Measurements from ENCODE around the gene CCM2L. TPM values are rescaled to one million over a fixed set of nuclear protein-coding genes. Genes with fewer than 3 reads are reported as not detected.
A peak's percentile ranks its signal among the peaks of the same experiment; 100 is the strongest.

CCM2L gene
- total RNA-seq, 1 donor from 2014 or later = 0.75 TPM

- Histone ChIP-seq H3K79me2 (ENCODE audit: low read depth) (no peaks in the 10 kb centered on the region), H4K20me1 (ENCODE audit: low read depth) (peaks cover 4% of the 10 kb centered on the region), H3K27me3 (peaks cover 45% of the 10 kb centered on the region), H3K4me3 (no peak overlapping the region), H3K9ac (no peak overlapping the region), H3K4me2 (no peak overlapping the region), H3K36me3 (no peaks in the 10 kb centered on the region), H3K27ac (no peak overlapping the region), H3K9me3 (ENCODE audit: low read depth) (no peaks in the 10 kb centered on the region), H3K4me1 (peaks cover 6% of the 10 kb centered on the region), H2AFZ (replicated peaks) (no peak overlapping the region), H3F3A (ENCODE audit: low read depth) (peaks cover 4% of the 10 kb centered on the region)
- Mint-ChIP-seq H3K27ac (peak overlapping the region; percentile 84), H3K36me3 (no peaks in the 10 kb centered on the region), H3K4me3 (peak overlapping the region; percentile 86), H3K9me3 (no peaks in the 10 kb centered on the region), H3K4me1 (peaks cover 26% of the 10 kb centered on the region), H3K27me3 (ENCODE audit: insufficient read depth, low read depth) (peaks cover 9% of the 10 kb centered on the region)
- TF ChIP-seq, protein P1, sequence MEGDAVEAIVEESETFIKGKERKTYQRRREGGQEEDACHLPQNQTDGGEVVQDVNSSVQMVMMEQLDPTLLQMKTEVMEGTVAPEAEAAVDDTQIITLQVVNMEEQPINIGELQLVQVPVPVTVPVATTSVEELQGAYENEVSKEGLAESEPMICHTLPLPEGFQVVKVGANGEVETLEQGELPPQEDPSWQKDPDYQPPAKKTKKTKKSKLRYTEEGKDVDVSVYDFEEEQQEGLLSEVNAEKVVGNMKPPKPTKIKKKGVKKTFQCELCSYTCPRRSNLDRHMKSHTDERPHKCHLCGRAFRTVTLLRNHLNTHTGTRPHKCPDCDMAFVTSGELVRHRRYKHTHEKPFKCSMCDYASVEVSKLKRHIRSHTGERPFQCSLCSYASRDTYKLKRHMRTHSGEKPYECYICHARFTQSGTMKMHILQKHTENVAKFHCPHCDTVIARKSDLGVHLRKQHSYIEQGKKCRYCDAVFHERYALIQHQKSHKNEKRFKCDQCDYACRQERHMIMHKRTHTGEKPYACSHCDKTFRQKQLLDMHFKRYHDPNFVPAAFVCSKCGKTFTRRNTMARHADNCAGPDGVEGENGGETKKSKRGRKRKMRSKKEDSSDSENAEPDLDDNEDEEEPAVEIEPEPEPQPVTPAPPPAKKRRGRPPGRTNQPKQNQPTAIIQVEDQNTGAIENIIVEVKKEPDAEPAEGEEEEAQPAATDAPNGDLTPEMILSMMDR (IDR thresholded peaks at IDR 0.05) = no peak
- TF ChIP-seq EZH2phosphoT487 (IDR thresholded peaks at IDR 0.05) = no peak
- no peak for TF ChIP-seq EZH2 (IDR thresholded peaks at IDR 0.05)
- peak; percentile 59 for DNase-seq (ENCODE audit: low spot score)
Measured at GRCh38 chr20:32028647-32029372, 18.6 kb downstream of the CCM2L start.

GRCh38 chr20:32029561-32029960, 19.3 kb downstream of the CCM2L start:
- H3K27ac Mint-ChIP-seq = no peak overlapping the region
- peaks cover 24% of the 10 kb centered on the region for H3K4me1 Mint-ChIP-seq
- H3K27me3 Mint-ChIP-seq (ENCODE audit: insufficient read depth, low read depth) = peaks cover 9% of the 10 kb centered on the region
- Histone ChIP-seq H3K4me1 (no peaks in the 10 kb centered on the region), H3K79me2 (ENCODE audit: low read depth) (no peaks in the 10 kb centered on the region), H3K4me3 (no peak overlapping the region), H3K9ac (no peak overlapping the region), H3K9me3 (ENCODE audit: low read depth) (no peaks in the 10 kb centered on the region), H3F3A (ENCODE audit: low read depth) (peaks cover 4% of the 10 kb centered on the region), H3K27ac (no peak overlapping the region), H2AFZ (replicated peaks) (no peak overlapping the region), H3K4me2 (no peak overlapping the region), H3K36me3 (no peaks in the 10 kb centered on the region), H3K27me3 (peaks cover 53% of the 10 kb centered on the region), H4K20me1 (ENCODE audit: low read depth) (peaks cover 4% of the 10 kb centered on the region)
- no peak for DNase-seq (ENCODE audit: low spot score)
- no peaks in the 10 kb centered on the region for H3K9me3 Mint-ChIP-seq
- H3K4me3 Mint-ChIP-seq = peak overlapping the region; percentile 35
- TF ChIP-seq EZH2phosphoT487 (IDR thresholded peaks at IDR 0.05) = no peak
- TF ChIP-seq, protein P1 (IDR thresholded peaks at IDR 0.05) = no peak
- no peaks in the 10 kb centered on the region for H3K36me3 Mint-ChIP-seq

DNA sequence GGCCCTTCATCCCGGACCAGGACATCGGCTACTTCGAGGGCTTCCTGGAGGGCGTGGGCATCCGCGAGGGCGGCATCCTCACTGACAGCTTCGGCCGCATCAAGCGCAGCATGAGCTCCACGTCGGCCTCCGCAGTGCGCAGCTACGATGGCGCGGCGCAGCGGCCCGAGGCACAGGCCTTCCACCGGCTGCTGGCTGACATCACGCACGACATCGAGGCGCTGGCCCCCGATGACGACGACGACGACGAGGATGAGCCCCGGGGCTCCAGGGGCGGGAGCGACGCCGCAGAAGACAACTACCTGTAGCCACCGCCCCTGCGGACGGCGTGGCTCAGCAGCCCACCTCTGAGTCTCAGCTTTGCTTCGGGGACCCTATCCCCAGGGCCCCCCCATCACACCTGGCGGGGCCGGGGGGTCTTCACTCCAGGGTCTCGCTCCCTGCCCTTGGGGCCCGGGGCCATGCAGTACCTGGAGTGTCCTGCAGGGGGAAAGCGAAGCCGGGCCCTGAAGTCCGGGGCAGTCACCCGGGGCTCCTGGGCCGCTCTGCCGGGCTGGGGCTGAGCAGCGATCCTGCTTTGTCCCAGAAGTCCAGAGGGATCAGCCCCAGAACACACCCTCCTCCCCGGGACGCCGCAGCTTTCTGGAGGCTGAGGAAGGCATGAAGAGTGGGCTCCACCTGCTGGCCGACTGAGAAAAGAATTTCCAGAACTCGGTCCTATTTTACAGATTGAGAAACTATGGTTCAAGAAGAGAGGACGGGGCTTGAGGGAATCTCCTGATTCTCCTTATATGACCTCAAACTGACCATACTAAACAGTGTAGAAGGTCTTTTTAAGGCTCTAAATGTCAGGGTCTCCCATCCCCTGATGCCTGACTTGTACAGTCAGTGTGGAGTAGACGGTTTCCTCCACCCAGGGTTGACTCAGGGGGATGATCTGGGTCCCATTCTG, 21.0 kb downstream of the CCM2L start:
- peak overlapping the region; percentile 69 for H3K4me2 ChIP-seq
- H3K27ac Mint-ChIP-seq = no peak overlapping the region
- peak overlapping the region; percentile 30 for H3K4me3 ChIP-seq
- no peaks in the 10 kb centered on the region for H3K79me2 ChIP-seq (ENCODE audit: low read depth)
- H3K27ac ChIP-seq = no peak overlapping the region
- peak; percentile 98 for DNase-seq (ENCODE audit: low spot score)
- no peaks in the 10 kb centered on the region for H3K36me3 Mint-ChIP-seq
- TF ChIP-seq EZH2 (IDR thresholded peaks at IDR 0.05) (peak; percentile 52), EZH2phosphoT487 (IDR thresholded peaks at IDR 0.05) (peak; percentile 37)
- TF ChIP-seq, protein P1 (IDR thresholded peaks at IDR 0.05) = peak; percentile 97
- H3K9me3 ChIP-seq (ENCODE audit: low read depth) = no peaks in the 10 kb centered on the region
- H3F3A ChIP-seq (ENCODE audit: low read depth) = peaks cover 4% of the 10 kb centered on the region
- no peak overlapping the region for H3K9ac ChIP-seq
- peaks cover 15% of the 10 kb centered on the region for H3K27me3 Mint-ChIP-seq (ENCODE audit: insufficient read depth, low read depth)
- H3K27me3 ChIP-seq = peaks cover 59% of the 10 kb centered on the region
- H4K20me1 ChIP-seq (ENCODE audit: low read depth) = peaks cover 4% of the 10 kb centered on the region
- H3K9me3 Mint-ChIP-seq = no peaks in the 10 kb centered on the region
- peak overlapping the region; percentile 38 for H2AFZ ChIP-seq (replicated peaks)
- no peak overlapping the region for H3K4me3 Mint-ChIP-seq
- no peaks in the 10 kb centered on the region for H3K36me3 ChIP-seq
- H3K4me1 Mint-ChIP-seq = peaks cover 24% of the 10 kb centered on the region
- H3K4me1 ChIP-seq = no peaks in the 10 kb centered on the region
